Glutamatergic neuron (in vitro differentiated cells): ENCODE data around the gene ASIC2. TPM values are rescaled to one million over a fixed set of nuclear protein-coding genes. Genes with fewer than 3 reads are reported as not detected.

ENCODE experiments used
- DNase-seq: peaks from one replicate; pipeline ENCODE4 v3.0.0; 2022
- H3K27ac Mint-ChIP-seq: one replicate; pipeline ENCODE4 v1.8.0; 2020; ENCODE audit warnings: mild to moderate bottlenecking, mixed read lengths, inconsistent platforms; ENCODE audit not compliant: unreplicated experiment
- H3K27me3 Mint-ChIP-seq: one replicate; pipeline ENCODE4 v1.8.0; 2020; ENCODE audit warnings: mild to moderate bottlenecking, moderate library complexity, mixed read lengths, inconsistent platforms; ENCODE audit not compliant: unreplicated experiment
- H3K36me3 Mint-ChIP-seq: one replicate; pipeline ENCODE4 v1.8.0; 2020; ENCODE audit warnings: mild to moderate bottlenecking, mixed read lengths, inconsistent platforms; ENCODE audit not compliant: unreplicated experiment
- H3K4me1 Mint-ChIP-seq: one replicate; pipeline ENCODE4 v1.8.0; 2020; ENCODE audit warnings: mild to moderate bottlenecking, low read depth, mixed read lengths, inconsistent platforms; ENCODE audit not compliant: unreplicated experiment
- H3K4me3 Mint-ChIP-seq: one replicate; pipeline ENCODE4 v1.8.0; 2020; ENCODE audit warnings: mild to moderate bottlenecking, mixed read lengths, inconsistent platforms; ENCODE audit not compliant: unreplicated experiment
- H3K9me3 Mint-ChIP-seq: one replicate; pipeline ENCODE4 v1.8.0; 2020; ENCODE audit warnings: mild to moderate bottlenecking, moderate library complexity, mixed read lengths, inconsistent platforms; ENCODE audit not compliant: unreplicated experiment
- total RNA-seq: library from RNA; stranded (reverse); fragmentation: NEBNext Ultra II Directional; extraction: Animal tissue kit (Norgen Biotek cat#: 25700); gene quantifications from one replicate; pipeline ENCODE4 v1.2.1, GENCODE V29; 2021; ENCODE audit not compliant: unreplicated experiment
- TF ChIP-seq, protein P1 (sequence below): fragments of 200-600 bp; sonication (generic); IDR thresholded peaks from one replicate; pipeline ENCODE4 v1.5.0; 2021; ENCODE audit not compliant: partially characterized antibody, unreplicated experiment

The ASIC2 gene
- total RNA-seq, 1 donor from 2014 or later = 0.74 TPM

DNA sequence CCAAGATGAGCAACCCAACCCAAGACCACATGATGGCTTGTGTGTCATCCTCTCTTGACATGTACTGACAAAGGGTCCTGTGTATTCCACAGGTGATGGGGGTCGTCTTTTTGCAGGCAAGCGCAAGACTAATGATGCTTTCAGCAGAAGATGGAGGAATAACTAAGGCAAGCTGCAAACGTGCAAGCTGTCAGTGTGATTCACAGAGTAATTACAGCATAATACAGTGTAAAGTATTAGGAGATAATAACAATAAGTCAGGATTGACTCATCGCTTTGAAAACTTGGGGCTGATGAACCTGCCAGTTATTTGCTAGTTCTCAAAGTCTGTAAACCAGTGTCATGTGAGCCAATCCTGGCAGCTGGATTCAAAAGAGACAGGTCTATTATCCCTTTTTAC is 41.6 kb upstream of the ASIC2 start:
- Mint-ChIP-seq H3K27me3 (peaks cover 4% of the 10 kb centered on the region), H3K27ac (no peak overlapping the region), H3K36me3 (peaks cover 4% of the 10 kb centered on the region), H3K9me3 (no peaks in the 10 kb centered on the region), H3K4me1 (no peaks in the 10 kb centered on the region), H3K4me3 (no peak overlapping the region)
- DNase-seq = no peak
- TF ChIP-seq, protein P1, sequence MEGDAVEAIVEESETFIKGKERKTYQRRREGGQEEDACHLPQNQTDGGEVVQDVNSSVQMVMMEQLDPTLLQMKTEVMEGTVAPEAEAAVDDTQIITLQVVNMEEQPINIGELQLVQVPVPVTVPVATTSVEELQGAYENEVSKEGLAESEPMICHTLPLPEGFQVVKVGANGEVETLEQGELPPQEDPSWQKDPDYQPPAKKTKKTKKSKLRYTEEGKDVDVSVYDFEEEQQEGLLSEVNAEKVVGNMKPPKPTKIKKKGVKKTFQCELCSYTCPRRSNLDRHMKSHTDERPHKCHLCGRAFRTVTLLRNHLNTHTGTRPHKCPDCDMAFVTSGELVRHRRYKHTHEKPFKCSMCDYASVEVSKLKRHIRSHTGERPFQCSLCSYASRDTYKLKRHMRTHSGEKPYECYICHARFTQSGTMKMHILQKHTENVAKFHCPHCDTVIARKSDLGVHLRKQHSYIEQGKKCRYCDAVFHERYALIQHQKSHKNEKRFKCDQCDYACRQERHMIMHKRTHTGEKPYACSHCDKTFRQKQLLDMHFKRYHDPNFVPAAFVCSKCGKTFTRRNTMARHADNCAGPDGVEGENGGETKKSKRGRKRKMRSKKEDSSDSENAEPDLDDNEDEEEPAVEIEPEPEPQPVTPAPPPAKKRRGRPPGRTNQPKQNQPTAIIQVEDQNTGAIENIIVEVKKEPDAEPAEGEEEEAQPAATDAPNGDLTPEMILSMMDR = no peak

DNA sequence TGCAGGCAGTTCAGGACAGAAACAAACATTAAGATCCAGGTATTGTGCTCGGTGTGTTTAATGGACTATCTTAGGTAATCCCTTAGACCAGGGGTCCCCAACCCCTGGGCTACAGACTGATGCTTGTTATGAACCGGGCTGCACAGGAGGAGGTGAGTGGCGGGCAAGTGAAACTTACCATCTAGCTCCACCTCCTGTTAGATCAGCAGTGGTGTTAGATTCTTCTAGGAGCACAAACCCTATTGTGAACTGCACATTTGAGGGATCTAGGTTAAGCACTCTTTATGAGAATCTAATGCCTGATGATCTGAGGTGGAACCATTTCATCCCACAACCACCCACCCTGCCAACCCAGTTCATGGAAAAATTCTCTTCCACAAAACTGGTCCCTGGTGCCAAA is 37.8 kb upstream of the ASIC2 start:
- Mint-ChIP-seq H3K27ac (no peak overlapping the region), H3K4me1 (no peaks in the 10 kb centered on the region), H3K9me3 (peaks cover 3% of the 10 kb centered on the region), H3K27me3 (peaks cover 2% of the 10 kb centered on the region), H3K36me3 (peaks cover 4% of the 10 kb centered on the region), H3K4me3 (no peak overlapping the region)
- DNase-seq = no peak
- TF ChIP-seq, protein P1 = no peak

- Mint-ChIP-seq H3K4me1 (no peaks in the 10 kb centered on the region), H3K9me3 (peaks cover 3% of the 10 kb centered on the region), H3K27me3 (peaks cover 2% of the 10 kb centered on the region), H3K27ac (no peak overlapping the region), H3K36me3 (peaks cover 4% of the 10 kb centered on the region), H3K4me3 (no peak overlapping the region)
- DNase-seq = no peak
- TF ChIP-seq, protein P1 = no peak
These were observed 35.0 kb upstream of the ASIC2 start for GRCh38 chr17:33328129-33328528.

GRCh38 chr17:33324736-33325135 is 31.6 kb upstream of the ASIC2 start:
- Mint-ChIP-seq H3K36me3 (no peaks in the 10 kb centered on the region), H3K9me3 (peaks cover 3% of the 10 kb centered on the region), H3K27me3 (peaks cover 2% of the 10 kb centered on the region), H3K27ac (no peak overlapping the region), H3K4me1 (no peaks in the 10 kb centered on the region), H3K4me3 (no peak overlapping the region)
- no peak for DNase-seq
- TF ChIP-seq, protein P1 = no peak

GRCh38 chr17:33322063-33322462 is 29.0 kb upstream of the ASIC2 start:
- H3K9me3 Mint-ChIP-seq = no peaks in the 10 kb centered on the region
- no peak for DNase-seq
- H3K4me1 Mint-ChIP-seq = no peaks in the 10 kb centered on the region
- peaks cover under 1% of the 10 kb centered on the region for H3K27me3 Mint-ChIP-seq
- H3K36me3 Mint-ChIP-seq = no peaks in the 10 kb centered on the region
- no peak overlapping the region for H3K4me3 Mint-ChIP-seq
- TF ChIP-seq, protein P1 = no peak
- H3K27ac Mint-ChIP-seq = no peak overlapping the region
